Fibroblast of pulmonary artery (primary cell): ENCODE results near the gene RSRC1.

Experiments
- DNase-seq: peaks from one replicate; pipeline ENCODE4 v3.0.0-alpha.2; 2010; ENCODE audit warnings: low read depth
- H3K4me3 ChIP-seq: replicated peaks from 2 replicates; pipeline ENCODE4 v1.5.1; 2011; ENCODE audit warnings: low read depth, mild to moderate bottlenecking, control low read depth, low read length, moderate library complexity
- CTCF ChIP-seq: IDR thresholded peaks from 2 replicates; pipeline ENCODE4 v1.5.1; 2011; ENCODE audit warnings: mild to moderate bottlenecking, control low read depth, low read length, inconsistent platforms; ENCODE audit errors: missing control alignments

RSRC1 gene

GRCh38 chr3:158571969-158572765 lies 462.3 kb downstream of the RSRC1 start:
- no peak for DNase-seq
- no peak for TF ChIP-seq CTCF
- no peak overlapping the region for H3K4me3 ChIP-seq

GRCh38 chr3:158572766-158573060 lies 462.8 kb downstream of the RSRC1 start:
- H3K4me3 ChIP-seq: no peak overlapping the region
- DNase-seq: no peak
- no peak for TF ChIP-seq CTCF

- no peak for DNase-seq
- no peak for TF ChIP-seq CTCF
- H3K4me3 ChIP-seq: no peak overlapping the region
Measured at GRCh38 chr3:158573714-158574113, 463.8 kb downstream of the RSRC1 start.

- DNase-seq: no peak
- TF ChIP-seq CTCF: no peak
- no peak overlapping the region for H3K4me3 ChIP-seq
Measured at GRCh38 chr3:158574646-158575045, 464.8 kb downstream of the RSRC1 start.

GRCh38 chr3:158590223-158590622 lies 480.3 kb downstream of the RSRC1 start:
- no peak overlapping the region for H3K4me3 ChIP-seq
- no peak for TF ChIP-seq CTCF
- no peak for DNase-seq
